GM19468 (cell line): ENCODE data around the gene IKZF1.

ENCODE experiments used
- ATAC-seq: cut with Tn5 transposase; IDR thresholded peaks from one replicate; pipeline ENCODE4 v1.9.1; 2021; ENCODE audit warnings: mild to moderate bottlenecking, moderate library complexity, moderate number of reproducible peaks; ENCODE audit not compliant: unreplicated experiment; ENCODE audit errors: extremely low read depth

Gene IKZF1

DNA sequence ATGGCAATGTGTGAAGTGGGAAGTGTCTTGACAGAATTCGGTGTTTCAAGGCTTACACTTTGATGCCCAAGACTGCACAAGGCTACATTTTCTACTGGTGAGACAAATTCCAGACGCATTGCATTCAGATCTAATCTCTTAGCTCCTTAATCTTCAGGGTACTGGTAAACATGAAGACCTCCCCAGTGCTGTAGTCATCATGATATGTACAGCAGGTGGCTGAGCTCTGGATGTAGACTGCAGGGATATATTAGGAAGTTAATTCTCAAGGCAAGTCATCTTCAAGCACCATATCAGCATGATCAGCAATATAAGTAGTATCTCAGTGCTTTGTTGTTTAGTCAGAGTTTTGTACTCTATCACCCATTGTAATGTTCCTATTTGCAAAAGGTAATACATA, 61.8 kb downstream of the IKZF1 start:
- ATAC-seq: no peak

DNA sequence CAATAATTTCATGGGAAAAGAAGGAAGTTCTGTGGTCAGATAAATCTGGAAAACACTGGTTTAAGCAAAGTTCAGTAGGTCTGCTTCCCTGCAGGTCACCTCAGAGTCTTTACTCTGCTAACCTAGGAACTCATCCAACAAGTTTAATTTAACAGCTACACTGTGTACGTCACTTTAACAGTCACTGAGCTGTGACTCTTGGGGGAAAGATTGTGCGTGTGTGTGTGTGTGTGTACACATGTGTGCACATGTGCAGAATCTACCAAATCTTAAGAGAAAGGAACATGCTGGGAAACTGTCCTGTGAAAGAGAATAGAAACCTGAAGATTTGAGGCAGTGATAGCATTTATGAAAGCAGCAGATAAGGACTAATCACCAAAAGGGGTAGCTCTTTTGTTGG, 62.6 kb downstream of the IKZF1 start:
- ATAC-seq: no peak

DNA sequence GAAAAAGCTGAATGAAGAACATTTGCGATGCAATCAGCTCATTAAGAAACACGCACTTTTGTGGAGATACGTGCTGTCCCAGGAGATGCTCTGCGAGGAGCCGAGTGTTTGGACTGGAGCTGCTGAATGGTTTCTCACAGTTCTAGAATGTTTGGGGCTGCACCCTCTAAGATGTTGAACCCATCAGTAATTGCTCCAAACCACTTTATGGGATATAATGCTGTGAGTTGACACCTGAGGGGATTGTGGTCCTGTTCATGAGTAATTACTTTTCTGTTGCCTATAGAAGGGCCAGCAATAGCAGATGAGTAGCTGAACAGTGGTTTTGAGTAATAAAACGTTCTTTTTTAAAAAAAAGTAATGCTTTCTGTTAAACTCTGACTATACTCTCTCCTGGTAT, 63.1 kb downstream of the IKZF1 start:
- ATAC-seq: no peak

DNA sequence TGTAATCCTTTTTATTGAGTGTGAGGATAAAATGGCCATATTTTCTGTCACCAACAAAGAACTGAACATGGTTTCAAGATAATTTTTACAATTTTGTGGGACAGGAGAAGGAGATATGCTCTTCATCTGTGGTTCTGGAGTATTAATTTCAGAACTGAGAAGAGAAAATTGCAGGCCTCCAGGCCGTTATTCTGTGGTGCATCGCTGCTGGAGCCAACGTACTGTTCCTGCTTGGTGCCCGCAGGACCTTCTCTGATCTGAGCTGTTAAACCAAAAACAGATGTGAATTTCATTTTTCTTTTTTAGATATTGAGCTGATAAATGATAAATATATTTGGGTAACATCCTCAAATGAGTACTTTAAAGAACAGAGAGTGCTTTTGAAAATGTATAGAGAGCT, 63.9 kb downstream of the IKZF1 start:
- no peak for ATAC-seq

DNA sequence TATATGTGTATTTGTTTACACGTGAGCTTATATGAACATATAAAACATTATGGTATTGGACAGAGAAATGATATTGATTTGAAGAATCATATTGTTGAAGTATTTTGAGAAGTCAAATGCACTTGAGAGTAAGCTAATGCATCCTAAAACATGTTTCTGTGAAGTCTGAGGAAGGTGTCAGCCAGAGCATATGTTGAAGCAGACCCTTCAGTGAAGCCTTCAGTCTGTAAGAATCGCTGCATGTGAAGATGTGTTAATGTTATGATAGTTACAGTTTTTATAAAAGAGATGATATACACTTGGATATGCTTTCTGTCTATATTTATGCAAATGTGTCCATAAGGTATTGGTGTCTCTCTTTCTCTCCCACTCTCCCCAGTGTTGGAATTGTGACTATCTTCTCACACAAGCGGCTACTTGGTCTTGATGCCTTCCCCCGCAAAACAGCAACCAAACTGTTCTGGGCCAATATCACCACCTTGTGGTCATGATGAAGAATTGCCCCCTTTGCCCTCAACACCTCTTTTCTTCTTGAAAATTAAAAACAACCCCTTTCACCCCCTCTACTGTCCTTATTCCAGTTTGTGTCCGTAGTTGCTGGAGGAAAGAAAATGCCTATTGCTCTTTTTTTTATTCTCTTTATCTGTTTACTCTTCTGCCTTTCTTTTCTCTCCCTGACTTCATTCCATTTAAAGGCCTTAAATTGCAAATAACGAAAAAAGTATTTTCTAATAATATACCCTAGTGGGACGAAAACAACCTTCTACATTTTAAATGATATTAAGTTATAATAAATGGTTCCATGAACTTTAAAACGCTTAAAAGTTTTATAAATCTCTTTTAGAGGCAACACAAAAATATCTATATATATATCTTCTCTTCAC, 64.9 kb downstream of the IKZF1 start:
- no peak for ATAC-seq

DNA sequence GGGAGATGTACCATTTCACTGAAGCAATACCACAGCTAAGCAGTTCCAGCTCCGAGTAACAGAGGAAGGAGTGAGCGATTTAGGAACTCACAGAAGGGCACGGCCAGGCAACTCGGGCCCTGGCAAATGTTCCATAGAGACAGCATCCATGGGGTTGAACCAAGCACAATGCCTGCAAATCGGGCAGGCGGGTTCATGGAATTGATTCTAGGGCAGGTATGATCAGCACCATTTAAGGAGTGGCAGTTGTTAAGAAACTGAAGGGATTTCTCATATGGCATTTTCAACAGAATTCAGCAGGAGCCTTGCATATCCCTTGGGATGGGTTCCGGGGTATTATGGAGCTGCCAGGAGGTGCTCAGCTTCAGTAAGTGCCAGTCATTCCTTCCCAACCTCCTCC, 66.4 kb downstream of the IKZF1 start:
- no peak for ATAC-seq

DNA sequence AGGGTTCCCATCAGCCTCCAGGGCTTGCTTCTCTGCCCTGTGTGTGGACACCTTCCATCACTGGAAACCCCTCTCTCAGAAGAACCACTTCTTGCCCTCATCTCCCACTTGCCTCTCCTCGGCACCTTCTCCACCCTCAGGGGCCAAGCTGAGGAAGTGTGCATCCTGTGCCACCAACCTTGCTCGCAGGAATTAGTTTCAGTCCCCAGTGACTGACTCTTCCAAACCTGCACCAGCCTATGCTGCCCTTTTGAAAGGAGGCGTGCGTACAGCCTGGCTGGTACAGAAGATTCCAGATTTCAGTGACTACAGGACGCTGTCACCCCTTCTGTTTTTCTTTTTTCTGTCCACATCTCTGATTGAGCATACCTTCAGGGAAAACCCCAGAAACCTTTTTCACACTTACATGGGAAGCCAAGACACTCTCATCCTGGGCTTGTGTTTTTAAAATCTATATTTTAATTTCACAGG, 67.1 kb downstream of the IKZF1 start:
- ATAC-seq: no peak

DNA sequence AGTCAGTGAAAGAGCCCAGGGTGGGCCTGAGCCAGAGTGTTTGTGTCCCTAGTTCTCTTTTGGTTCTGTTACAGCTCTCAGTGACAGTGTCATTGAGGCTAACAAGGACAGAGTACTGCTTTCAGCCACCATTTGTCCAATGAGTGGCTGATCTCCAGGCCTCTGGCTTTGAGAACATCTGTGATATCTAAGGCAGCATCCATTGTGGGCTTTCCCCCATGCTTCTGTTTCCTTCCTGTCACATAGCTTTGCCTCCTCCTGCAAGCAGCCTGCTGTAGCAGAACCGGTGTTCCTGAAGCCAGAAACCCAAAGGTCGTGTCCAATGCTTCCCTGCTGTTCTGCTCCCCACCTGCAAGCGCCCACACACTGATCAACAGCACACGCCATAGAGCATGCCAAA, 68.4 kb downstream of the IKZF1 start:
- no peak for ATAC-seq

DNA sequence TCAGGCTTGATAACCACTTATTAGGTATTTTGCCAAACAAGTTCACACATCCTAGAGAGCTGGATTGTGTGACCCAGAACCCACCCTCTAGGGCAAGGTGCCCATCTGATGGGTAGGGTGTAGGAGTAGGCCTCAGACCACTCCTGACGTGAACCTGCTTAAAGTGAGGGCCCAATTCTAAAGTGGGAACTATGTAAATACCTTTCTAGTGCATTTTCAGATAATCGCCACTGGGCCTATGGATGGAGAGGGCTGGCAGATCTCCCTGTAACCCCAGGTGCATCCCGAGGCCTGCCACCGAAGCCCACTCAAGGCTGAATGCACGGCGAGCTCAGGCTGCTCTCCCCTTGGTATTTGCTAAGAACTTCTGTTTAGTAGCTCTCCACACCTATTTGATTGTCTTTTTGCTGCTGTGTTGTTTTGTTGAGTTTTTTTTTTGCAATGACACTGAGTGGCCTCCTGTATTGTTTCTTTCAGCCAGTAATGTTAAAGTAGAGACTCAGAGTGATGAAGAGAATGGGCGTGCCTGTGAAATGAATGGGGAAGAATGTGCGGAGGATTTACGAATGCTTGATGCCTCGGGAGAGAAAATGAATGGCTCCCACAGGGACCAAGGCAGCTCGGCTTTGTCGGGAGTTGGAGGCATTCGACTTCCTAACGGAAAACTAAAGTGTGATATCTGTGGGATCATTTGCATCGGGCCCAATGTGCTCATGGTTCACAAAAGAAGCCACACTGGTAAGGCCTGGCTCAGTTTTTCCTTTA, 71.7 kb downstream of the IKZF1 start:
- ATAC-seq: no peak

DNA sequence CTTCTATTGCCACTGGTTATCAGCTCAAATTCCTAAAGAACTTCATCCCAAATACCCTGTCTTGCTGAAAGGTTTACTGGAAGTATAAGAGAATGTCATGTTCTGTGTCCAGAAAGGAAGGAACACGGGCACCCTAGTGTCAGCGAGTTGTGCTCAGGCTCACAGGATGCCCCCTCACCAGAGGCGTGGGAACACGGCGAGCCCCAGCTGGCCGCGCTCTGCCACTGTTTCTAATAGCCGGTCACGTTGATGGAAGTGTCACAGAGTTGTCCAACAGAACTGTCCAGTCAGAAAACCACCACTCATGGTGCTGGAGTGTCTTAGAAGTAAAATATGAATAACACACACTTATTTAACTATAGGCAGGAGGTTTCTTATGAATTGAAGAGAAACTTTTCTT, 72.8 kb downstream of the IKZF1 start:
- no peak for ATAC-seq

DNA sequence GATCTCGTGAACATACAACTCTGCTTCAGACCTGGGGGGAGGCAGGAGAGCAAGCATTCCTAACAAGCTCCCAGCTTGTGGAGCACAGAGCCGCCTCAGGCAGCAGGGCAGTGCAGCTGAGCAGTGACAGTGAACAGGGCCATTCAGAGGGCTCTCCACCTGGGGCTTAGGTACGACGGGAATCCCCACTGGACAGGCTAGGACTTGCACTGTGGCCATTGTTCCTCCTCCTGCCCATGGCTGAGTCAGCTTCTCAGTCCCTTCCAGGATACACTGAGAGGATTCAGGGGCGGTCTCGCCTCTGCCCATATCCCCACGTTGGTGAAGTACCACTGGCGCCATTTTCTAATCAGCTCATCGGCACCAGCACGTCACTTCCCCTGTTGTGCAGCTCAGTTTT, 74.6 kb downstream of the IKZF1 start:
- no peak for ATAC-seq

DNA sequence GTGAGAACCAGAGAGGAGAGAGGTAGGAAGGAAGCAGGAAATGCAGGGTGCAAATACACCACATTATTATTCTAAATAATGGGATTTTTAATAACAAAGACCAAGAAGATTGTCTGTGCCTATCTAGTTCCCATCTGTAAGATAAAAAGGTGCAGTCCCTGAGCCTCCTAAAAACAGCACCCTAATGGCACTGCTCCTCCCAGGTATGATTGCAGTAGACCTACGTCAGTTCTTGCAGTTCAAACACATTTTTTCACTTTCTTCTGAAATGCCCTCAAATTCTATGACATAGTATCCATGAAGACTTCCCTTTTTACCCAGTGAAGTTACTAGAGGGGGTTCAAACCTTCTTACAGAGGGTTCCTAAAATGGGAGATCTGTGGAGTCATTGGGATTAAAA, 75.0 kb downstream of the IKZF1 start:
- ATAC-seq: no peak

DNA sequence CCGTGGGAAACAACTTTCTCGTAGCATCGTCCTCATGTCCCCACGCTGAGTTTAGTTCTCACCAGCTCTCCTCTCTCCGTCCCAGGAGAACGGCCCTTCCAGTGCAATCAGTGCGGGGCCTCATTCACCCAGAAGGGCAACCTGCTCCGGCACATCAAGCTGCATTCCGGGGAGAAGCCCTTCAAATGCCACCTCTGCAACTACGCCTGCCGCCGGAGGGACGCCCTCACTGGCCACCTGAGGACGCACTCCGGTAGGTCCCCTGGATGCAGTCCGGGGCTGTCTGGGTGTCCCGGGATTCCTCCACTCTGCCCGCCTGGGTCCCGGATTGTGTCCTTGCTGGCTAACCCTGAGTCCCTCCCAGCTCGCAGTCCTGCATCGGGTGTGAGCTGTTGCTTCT, 77.9 kb downstream of the IKZF1 start:
- ATAC-seq: no peak

DNA sequence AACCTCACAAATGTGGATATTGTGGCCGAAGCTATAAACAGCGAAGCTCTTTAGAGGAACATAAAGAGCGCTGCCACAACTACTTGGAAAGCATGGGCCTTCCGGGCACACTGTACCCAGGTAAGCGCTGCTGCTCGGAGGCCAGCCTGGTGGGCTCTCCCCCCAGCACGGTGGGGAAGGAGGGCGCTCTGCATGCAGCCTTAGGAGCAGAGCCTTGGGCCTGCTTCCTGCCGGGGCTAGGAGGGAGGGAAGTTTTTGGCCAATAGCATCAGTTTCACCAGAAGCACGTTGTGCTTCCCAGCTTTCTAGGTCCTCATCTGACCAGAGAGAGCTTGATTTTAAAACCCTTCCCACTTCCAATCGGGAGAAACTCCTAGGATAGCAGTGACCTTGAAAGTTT, 82.8 kb downstream of the IKZF1 start:
- ATAC-seq: no peak

DNA sequence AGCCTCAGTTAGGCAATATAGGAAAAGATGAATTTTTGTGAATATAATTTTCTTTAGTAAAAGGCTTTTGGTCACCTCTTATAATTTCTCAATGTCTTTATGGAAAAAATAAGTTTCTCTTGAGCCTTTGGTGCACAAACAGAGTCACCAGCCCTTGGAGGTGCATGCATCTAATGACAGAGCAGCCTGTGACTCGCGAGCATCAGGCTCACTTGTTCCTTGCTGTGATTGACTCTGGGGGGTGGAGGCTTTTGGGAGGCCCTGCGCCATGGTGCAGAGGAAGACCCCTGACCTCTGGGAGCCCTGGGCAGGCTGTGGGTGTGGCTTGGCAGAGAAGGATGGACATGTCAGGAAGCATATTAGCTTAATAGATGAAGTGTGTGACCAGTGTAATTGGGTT, 85.4 kb downstream of the IKZF1 start:
- ATAC-seq: no peak

DNA sequence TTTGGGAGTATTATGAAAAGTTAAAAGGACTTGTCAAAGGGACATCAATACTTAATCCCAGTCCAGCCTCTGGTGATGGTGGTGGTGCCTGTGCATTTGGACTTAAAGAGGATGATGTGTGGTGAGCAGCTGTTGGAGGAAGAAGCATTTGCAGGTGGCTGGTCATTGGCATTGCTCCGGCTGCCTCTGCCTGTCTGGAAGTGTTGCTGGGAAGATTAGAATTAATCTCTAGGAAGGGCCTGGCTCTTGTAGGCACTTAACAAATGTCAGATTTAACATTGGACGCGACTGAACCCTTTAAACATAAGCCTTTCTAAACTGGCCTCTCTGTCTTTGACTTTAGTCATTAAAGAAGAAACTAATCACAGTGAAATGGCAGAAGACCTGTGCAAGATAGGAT, 86.9 kb downstream of the IKZF1 start:
- ATAC-seq: no peak

DNA sequence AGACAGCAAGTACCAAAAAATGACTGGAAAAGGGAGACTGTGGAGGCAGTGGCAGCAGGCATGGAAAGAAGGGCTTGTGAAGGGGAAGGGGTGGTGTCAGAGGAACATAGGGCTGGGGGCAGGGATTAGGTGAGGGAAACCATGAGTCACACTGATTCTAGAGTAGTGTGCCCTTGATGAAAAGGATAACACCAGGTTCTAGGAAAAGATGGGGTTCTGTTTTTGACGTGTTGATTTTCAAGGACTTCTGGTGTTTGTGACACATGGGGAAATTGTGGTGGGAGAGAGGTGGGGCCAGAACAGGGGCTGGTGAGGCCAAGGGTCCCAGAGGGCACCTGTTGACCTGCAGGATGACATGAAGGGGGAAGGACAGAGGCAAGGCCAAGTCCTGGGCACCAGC, 88.6 kb downstream of the IKZF1 start:
- ATAC-seq: no peak

DNA sequence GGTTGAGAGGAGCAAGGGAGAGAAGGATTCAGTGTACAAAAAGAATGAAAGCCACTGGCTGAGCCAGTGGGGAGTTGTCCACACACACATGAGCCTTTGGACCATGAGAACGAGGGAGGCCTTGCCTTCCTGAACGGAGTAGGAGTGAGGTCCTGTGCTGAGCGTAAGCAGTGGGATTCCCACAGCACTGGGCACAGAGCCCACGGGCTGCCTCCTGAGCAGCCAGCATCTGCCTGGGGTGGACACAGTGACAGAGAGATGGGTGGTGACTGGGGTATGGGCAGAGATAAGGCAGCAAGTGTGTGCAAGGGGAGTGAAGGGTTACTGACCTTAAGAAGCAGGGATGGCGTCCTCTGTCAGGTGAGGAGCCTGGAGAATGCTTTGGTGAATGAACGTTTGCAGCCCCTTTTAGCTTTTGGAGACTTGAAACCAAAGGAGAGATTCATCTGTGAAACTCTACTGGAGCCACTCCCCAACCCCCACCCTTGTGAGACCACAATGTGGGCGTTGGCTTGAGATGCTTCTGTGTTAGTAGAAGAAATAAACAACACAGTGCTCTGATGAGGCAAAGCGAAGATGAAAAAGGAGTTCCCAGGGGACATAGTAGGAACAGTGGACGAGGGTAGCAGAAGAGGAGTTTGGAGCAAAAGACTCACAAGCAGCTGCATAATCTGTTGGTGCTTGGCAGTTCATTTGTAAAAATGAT, 89.2 kb downstream of the IKZF1 start:
- no peak for ATAC-seq

DNA sequence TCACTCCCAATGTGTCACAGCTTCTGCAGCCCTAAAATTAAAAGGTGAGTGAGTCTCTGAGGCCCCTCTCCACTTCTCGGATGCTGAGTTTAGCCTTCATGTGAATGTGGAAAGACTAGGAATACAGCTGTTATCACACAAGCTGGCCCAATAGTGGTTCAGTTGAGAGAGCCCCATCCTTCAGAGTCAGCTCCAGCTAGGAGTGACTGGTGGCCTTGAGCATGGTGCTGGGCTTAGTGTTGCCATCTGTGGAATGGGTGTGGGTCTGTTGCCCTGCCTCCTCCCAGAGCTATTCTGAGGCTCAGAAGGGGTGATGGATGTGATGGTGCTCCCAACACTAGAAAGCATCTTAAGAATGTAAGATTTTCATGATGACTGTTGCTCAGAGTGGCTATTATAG, 89.8 kb downstream of the IKZF1 start:
- no peak for ATAC-seq

DNA sequence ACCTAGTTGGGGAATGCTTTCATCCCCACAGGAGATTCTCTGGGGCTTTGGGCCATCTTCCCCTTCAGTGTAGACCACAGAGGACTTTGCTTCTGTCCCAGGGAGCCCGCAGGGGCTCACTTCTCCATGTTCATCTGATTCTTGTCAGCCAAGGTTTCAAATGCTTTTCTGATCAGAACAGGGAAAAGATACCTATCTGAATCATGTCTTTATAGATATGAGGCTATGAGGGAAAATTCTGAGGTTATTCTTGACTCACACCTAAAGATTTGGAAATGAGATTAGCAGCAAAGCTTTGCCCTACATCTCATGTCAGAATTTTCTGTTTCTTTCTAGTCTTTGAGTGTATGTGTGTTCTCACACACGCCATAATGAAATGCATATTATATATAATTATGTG, 92.3 kb downstream of the IKZF1 start:
- no peak for ATAC-seq
